T-helper 2 cell treated with Interferon-gamma antibody and Interleukin-4, amounts not matched to agents 5 μg/mL and 100 μg/mL, for 36 hours (primary cell): ENCODE measurements around the gene TECPR1.

ENCODE experiments used
- DNase-seq: peaks from one replicate; pipeline ENCODE4 v3.0.0; 2021; ENCODE audit warnings: low spot score
- H3K27ac Mint-ChIP-seq: one replicate; pipeline ENCODE4 v1.8.0; 2021; ENCODE audit warnings: mild to moderate bottlenecking, mixed read lengths
- H3K27me3 Mint-ChIP-seq: one replicate; pipeline ENCODE4 v1.8.0; 2021; ENCODE audit warnings: low read depth, mixed read lengths
- H3K36me3 Mint-ChIP-seq: one replicate; pipeline ENCODE4 v1.8.0; 2021; ENCODE audit warnings: low read depth, mixed read lengths
- H3K4me1 Mint-ChIP-seq: one replicate; pipeline ENCODE4 v1.8.0; 2021; ENCODE audit warnings: low read depth, mixed read lengths
- H3K4me3 Mint-ChIP-seq: one replicate; pipeline ENCODE4 v1.8.0; 2022; ENCODE audit warnings: mild to moderate bottlenecking, moderate library complexity, mixed read lengths
- H3K9me3 Mint-ChIP-seq: one replicate; pipeline ENCODE4 v1.8.0; 2021; ENCODE audit warnings: mixed read lengths

TECPR1 gene

DNA sequence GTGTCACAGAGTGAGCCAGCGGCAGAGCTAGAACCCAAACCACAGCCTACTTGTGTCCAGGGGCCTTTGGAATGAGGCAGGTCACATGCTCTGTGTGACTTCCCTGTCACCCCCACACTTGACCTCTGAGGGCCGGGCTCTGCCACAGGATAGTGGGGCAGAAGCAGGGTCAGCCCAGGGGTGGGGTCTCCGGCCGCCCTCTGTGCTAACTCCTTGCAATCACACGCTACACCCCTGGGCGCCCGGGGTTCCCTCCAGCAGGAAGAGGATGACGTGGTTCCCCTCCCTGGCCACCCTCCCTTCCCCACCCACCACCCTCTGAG lies 19.8 kb downstream of the TECPR1 start:
- peaks cover 14% of the 10 kb centered on the region for H3K36me3 Mint-ChIP-seq
- DNase-seq, result no peak
- H3K9me3 Mint-ChIP-seq, result no peaks in the 10 kb centered on the region
- no peak overlapping the region for H3K27ac Mint-ChIP-seq
- no peaks in the 10 kb centered on the region for H3K27me3 Mint-ChIP-seq
- H3K4me1 Mint-ChIP-seq, result no peaks in the 10 kb centered on the region
- H3K4me3 Mint-ChIP-seq, result no peak overlapping the region

DNA sequence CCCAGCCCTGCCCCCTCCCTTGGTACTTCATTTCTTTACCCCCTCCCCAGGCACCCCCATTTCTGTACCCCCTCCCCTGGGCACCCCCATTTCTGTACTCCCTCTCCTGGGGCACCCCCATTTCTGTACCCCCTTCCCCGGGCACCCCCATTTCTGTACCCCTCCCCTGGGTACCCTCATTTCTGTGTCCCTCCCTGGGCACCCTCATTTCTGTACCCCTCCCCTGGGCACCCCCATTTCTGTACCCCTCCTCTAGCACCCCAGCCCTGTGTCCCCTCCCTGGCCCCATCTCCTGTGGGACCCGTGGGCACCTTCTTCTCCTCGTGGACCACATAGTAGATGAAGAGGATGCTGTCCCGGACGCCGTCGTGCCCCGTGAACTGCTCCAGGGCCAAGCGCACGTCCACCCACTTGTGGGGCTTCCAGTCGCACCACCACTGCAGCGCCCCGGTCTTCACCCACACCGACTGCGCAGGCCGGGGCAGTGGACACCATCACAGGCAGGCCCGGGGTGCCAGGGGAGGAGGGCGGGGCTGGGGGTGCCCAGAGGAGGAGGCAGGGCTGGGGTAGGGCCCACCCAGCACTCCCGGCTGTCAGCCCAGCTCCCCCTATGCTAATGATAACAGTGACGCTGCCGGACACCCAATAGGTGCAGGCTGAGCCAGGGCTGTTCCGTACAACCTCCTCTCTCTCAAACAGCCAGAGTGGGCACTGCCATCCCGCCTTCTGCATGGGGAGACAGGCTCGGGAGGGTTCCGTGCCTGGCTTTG lies 20.4 kb downstream of the TECPR1 start:
- Mint-ChIP-seq H3K36me3 (peaks cover 11% of the 10 kb centered on the region), H3K9me3 (no peaks in the 10 kb centered on the region), H3K4me1 (no peaks in the 10 kb centered on the region), H3K4me3 (no peak overlapping the region), H3K27me3 (no peaks in the 10 kb centered on the region), H3K27ac (no peak overlapping the region)
- no peak for DNase-seq

DNA sequence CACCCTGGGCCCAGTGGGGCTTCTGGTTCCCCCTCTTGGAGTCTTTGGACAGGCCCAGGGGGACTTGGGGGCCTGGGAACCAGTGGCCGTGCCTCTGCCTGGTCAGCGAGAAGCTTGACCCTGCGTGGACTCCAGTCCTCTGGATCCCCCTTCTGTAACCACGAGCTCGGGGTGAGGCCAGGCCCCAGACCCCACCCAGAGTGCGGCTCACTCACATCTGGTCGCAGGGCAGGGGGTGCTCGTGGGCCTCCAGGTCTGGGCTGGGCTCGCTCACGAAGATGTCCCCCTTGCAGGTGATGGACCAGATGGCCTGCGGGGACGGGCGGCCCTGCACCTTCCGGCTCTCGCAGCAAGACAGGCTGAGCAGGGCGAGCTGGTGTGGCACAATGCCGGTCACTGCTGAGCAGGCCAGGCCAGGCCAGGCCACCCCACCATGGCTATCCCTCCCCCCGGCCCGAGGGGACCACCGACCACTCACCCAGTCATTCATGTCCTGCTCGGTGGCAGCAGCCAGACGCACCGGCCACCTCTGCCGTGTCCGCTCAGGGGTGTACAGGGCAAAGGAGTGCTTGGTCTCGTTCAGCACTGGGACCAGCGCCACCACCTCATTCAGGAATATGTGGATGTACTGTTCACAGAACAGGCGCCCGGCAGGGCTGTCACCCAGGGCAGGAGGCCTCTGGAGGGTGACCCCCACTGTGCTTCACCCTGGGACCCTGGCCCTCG lies 21.1 kb downstream of the TECPR1 start:
- Mint-ChIP-seq H3K4me3 (no peak overlapping the region), H3K4me1 (no peaks in the 10 kb centered on the region), H3K27me3 (no peaks in the 10 kb centered on the region), H3K9me3 (no peaks in the 10 kb centered on the region), H3K36me3 (peaks cover 16% of the 10 kb centered on the region), H3K27ac (no peak overlapping the region)
- DNase-seq, result no peak

DNA sequence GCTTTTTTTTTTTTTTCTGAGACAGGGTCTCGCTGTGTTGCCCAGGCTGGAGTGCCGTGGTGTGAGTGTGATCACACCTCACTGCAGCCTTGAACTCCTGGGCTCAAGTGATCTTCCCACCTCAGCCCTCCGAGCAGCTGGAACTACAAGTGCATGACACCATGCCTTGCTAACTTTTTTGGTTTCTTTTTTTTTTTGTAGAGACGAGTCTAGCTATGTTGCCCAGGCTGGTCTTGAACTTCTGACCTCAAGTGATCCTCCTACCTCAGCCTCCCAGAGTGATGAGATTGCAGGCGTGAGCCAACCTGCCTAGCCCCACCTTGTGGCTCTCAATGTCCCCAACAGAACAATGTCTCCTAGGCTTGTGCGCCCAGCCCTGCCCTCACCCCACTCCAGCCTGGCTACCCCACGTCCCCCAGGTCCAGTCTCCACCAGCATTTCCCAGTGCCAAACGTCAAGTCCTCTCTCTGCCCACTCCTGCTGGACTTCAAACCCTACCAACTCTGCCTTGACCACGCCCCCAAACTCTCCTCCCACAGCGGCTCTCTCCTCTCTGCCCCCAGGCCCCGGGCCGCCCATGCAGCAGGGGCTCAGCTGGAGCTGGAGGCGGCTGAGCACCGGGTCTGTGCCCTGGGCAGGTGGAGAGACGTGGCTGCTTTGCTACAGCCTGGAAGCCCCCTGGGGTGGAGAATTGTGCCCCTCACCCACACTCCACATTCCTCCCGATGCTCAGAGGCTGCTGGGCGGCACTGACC lies 21.9 kb downstream of the TECPR1 start:
- Mint-ChIP-seq H3K9me3 (no peaks in the 10 kb centered on the region), H3K27me3 (no peaks in the 10 kb centered on the region), H3K4me3 (no peak overlapping the region), H3K36me3 (peaks cover 18% of the 10 kb centered on the region), H3K27ac (no peak overlapping the region), H3K4me1 (no peaks in the 10 kb centered on the region)
- no peak for DNase-seq

DNA sequence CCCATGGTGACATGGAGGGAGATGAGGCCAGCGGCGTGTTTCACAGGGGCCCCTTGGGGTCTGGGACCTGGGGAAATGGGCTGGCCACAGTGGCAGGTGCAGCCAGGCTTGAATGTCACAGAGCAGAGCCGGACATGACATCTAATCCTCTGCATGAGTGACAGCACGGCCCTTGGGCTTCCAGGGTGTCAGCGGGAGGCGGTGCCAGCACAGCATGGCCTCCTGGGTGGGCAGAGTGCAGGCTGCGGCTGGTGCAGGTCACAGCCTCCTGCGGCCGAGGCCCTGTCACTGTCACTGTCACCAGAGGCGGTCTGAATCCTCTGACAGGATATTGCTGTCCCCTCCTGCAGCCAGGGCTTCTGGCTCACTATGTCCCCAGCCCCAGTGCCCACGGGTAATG lies 22.6 kb downstream of the TECPR1 start:
- H3K27me3 Mint-ChIP-seq, result no peaks in the 10 kb centered on the region

DNA sequence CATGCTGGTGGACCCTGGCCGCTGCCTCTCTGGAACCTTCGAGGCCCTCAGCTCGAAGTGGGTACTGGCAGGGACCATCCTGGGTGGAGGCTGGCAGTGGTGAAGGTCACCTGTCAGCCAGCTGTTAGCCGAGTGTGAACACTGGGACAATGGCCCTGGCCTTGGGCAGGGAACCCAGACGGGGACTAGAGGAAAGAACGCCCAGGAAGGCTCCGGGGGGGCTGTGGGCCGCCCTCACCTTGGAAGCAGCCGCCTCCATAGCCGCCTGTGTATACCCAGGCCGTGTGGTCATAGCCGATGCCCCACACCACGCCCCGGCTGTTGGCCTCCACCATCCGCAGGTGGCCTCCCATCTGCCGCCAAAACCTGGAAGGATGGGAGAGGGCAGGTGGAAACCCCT lies 23.2 kb downstream of the TECPR1 start:
- no peak overlapping the region for H3K4me3 Mint-ChIP-seq
- no peak overlapping the region for H3K27ac Mint-ChIP-seq
- no peaks in the 10 kb centered on the region for H3K4me1 Mint-ChIP-seq
- H3K27me3 Mint-ChIP-seq, result no peaks in the 10 kb centered on the region
- no peak for DNase-seq
- no peaks in the 10 kb centered on the region for H3K9me3 Mint-ChIP-seq
- H3K36me3 Mint-ChIP-seq, result peaks cover 14% of the 10 kb centered on the region

More for the DNA sequence above, 22.6 kb downstream of the TECPR1 start:
- Mint-ChIP-seq H3K4me3 (no peak overlapping the region), H3K4me1 (no peaks in the 10 kb centered on the region), H3K36me3 (peaks cover 14% of the 10 kb centered on the region), H3K27ac (no peak overlapping the region), H3K9me3 (no peaks in the 10 kb centered on the region)
- no peak for DNase-seq

DNA sequence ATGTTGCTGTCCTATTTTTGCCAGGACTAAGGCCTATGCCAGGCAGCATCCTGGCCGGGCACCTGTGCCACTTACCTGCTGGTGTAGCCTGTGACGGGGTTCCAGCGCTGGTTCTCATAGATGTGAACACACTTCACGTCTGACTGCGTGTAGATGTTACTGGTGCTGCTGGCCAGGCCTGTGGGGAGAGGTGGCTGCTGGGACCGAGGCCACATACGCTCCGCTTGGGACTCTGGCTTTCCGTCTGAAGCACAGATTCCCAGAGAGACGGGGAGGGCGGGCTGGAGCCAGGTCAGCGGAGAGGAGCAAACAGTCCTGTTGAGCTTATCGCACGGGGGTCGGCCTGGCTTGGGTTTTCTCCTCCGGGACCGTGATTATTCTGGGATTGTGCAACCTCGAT lies 24.1 kb downstream of the TECPR1 start:
- no peak overlapping the region for H3K27ac Mint-ChIP-seq
- H3K9me3 Mint-ChIP-seq, result no peaks in the 10 kb centered on the region
- H3K27me3 Mint-ChIP-seq, result no peaks in the 10 kb centered on the region
- H3K4me1 Mint-ChIP-seq, result no peaks in the 10 kb centered on the region
- peaks cover 16% of the 10 kb centered on the region for H3K36me3 Mint-ChIP-seq
- no peak overlapping the region for H3K4me3 Mint-ChIP-seq
- no peak for DNase-seq

DNA sequence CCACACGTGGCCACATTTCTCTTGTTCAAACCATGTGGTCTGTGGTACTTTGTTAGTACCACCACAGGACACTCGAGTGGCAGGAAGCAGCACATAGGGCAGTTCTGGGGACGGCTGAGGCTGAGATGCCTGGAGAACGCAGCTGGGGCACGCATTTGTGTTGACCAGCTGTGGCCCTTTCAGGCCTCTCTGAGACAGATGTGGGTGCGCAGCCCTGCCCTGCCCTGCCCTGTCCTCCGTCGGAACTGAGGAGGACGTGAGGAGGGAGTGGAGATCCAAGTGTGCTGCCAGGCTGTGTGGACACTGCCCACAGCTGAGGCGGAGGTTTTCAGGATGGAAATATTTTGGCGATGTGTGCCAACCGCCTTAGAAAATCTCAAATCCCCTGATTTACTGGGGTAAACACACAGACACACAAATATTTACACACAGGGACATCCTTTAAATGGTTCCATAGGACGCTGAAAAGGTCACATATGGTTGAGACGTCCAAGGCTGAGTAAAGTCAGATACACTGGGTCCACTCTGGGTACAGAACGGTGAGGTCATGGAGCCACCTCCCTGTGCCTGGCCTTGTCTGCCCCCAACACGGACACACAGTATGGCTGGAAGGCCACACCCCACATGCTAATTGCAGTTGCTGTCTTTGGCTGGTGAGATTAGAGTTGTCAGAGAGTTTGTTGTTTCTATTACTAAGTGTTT lies 26.0 kb downstream of the TECPR1 start:
- no peaks in the 10 kb centered on the region for H3K4me1 Mint-ChIP-seq
- H3K4me3 Mint-ChIP-seq, result no peak overlapping the region
- no peaks in the 10 kb centered on the region for H3K9me3 Mint-ChIP-seq
- H3K27ac Mint-ChIP-seq, result no peak overlapping the region
- no peaks in the 10 kb centered on the region for H3K27me3 Mint-ChIP-seq
- H3K36me3 Mint-ChIP-seq, result peaks cover 16% of the 10 kb centered on the region
- DNase-seq, result no peak

DNA sequence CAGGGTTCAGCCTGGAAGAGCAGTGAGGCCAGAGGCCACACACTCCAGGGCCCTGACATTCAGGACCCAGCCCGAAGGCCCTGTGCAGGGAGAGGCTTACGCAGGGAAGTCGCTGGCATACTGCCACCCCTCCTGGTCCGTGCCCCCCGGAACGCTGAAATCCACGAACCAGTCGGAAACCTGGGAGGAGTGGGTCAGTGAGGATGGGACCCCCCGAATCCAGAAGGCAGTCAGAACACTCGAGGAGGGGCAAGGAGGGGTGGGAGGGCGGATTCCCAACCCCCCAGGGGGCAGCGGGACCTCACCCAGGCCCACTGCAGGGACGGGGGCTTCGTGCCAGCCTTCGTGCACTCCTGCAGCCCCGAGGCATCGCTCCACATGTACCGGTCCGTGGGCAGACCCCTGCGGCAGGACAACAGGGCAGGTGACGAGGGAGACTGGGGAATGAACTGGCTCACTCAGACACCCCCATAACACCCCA lies 27.3 kb downstream of the TECPR1 start:
- no peak for DNase-seq
- H3K36me3 Mint-ChIP-seq, result peaks cover 14% of the 10 kb centered on the region

DNA sequence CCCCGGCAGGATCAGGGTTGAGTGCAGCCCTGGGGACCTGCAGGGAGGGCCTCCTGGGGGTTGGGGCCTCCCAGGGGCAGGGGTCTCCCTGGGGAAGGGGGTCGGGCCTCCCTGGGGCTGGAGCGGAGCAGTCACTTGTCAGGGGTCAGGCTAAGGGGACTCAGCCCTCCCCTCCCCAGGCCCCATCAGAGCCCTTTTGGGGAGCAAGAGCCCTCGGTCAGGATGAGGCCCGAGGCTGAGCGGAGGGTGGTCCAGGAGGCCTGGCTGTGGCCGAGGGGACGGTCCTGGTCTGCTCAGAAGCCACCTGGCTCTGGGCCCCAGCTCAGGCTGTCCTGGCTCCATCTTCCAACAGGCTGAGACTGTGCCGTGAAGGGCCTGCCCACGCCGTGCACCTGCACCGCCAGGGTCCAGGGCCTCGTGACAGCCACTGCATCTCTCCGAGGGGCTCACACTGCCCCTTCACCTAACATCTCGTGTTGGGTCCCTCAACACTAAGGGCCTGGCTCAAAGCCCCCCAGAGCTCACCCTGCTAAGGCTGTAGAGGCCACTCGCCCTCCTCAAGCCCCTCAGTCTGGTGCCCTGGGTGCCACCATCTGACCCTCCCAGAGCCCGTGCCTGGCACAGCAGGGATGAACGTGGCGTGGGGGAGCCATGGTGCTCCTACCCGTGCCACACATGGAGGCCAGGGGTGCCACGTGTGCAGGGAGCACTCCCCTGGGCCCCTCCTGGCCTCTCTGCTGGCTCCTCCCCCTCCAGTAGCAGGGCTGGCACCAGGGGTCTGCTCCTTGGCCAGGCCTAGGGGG lies 27.9 kb downstream of the TECPR1 start:
- no peak for DNase-seq
- Mint-ChIP-seq H3K27me3 (no peaks in the 10 kb centered on the region), H3K36me3 (peaks cover 18% of the 10 kb centered on the region), H3K27ac (no peak overlapping the region), H3K4me3 (no peak overlapping the region), H3K4me1 (peaks cover 3% of the 10 kb centered on the region), H3K9me3 (no peaks in the 10 kb centered on the region)

More for the DNA sequence above, 27.3 kb downstream of the TECPR1 start:
- H3K4me3 Mint-ChIP-seq, result no peak overlapping the region
- H3K4me1 Mint-ChIP-seq, result no peaks in the 10 kb centered on the region
- no peaks in the 10 kb centered on the region for H3K9me3 Mint-ChIP-seq
- H3K27ac Mint-ChIP-seq, result no peak overlapping the region
- H3K27me3 Mint-ChIP-seq, result no peaks in the 10 kb centered on the region

DNA sequence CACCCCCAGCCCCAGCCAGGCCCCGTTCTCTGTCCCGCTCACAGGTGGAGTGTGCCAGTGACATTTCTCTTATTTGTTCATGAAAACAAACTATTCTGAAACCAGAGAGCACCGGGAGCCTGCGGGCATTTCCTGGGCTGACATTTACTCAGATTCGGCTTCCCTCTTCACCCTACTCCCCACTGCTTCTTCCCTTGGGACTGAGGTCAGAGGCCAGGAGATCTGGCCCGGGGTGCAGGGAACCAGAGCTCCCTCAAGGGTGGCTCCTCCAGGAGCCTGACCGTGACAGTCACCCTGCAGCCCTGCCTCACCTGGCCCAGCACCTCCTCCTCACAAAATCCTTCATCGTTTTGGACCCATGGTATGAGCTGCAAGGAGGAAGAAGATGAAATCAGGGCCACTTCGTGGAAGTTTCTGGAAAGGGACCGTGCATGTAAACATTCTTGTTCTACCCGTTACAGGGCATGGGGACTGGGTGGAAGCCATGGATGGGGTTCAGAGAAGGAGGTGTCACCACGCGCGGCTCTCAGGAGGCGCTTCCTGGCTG lies 28.6 kb downstream of the TECPR1 start:
- Mint-ChIP-seq H3K4me1 (peaks cover 7% of the 10 kb centered on the region), H3K27ac (no peak overlapping the region), H3K9me3 (no peaks in the 10 kb centered on the region), H3K27me3 (no peaks in the 10 kb centered on the region), H3K36me3 (peaks cover 20% of the 10 kb centered on the region), H3K4me3 (no peak overlapping the region)
- no peak for DNase-seq

DNA sequence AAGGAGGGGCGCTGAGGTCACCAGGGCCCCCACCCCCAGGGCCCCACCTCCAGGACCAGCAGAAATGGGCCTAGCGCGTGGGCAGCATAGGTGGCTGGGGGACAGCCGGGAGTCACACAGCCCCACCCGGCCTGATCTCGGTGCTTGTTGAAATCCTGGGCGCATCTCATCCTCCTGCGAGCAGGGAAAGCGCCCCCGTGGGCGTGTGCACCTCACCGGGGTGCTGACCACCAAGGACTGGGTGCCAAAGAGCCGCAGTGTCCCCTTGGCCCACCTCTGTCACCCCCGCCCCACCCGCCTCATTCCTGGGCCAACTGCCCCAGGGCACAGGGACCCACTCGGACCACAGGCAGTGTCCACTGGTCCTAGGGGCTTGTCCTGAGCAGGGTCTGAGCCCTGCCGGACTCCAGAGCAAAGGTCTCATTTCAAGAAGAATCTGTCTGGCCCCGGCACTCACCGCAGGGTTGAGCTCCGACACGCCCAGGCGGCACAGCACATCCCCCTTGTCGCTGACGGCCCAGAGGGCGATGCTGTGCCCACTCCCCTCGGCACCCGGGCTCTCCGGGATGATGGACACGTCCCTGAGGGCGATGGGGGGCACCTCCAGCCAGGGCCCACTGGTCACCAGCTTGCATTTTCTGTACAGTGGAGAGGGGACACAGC lies 29.4 kb downstream of the TECPR1 start:
- peaks cover 21% of the 10 kb centered on the region for H3K36me3 Mint-ChIP-seq
- H3K4me3 Mint-ChIP-seq, result no peak overlapping the region
- no peak for DNase-seq
- H3K9me3 Mint-ChIP-seq, result no peaks in the 10 kb centered on the region
- H3K4me1 Mint-ChIP-seq, result peaks cover 11% of the 10 kb centered on the region
- no peak overlapping the region for H3K27ac Mint-ChIP-seq
- no peaks in the 10 kb centered on the region for H3K27me3 Mint-ChIP-seq
